Fibroblast of mammary gland (primary cell): ENCODE results near the gene MYBPH.

ENCODE experiments used
- DNase-seq: peaks from one replicate; pipeline ENCODE4 v3.0.0-alpha.2; 2010; ENCODE audit warnings: low read depth
- H3K4me3 ChIP-seq: 2 replicates; pipeline ENCODE4 v1.5.1; 2011; ENCODE audit warnings: low read depth, mild to moderate bottlenecking, low read length, moderate library complexity; ENCODE audit not compliant: control insufficient read depth
- CTCF ChIP-seq: conservative IDR thresholded peaks from 2 replicates; pipeline ENCODE4 v1.5.1; 2011; ENCODE audit warnings: low read depth, low read length, inconsistent platforms; ENCODE audit not compliant: control insufficient read depth, insufficient read depth

Gene MYBPH

DNA sequence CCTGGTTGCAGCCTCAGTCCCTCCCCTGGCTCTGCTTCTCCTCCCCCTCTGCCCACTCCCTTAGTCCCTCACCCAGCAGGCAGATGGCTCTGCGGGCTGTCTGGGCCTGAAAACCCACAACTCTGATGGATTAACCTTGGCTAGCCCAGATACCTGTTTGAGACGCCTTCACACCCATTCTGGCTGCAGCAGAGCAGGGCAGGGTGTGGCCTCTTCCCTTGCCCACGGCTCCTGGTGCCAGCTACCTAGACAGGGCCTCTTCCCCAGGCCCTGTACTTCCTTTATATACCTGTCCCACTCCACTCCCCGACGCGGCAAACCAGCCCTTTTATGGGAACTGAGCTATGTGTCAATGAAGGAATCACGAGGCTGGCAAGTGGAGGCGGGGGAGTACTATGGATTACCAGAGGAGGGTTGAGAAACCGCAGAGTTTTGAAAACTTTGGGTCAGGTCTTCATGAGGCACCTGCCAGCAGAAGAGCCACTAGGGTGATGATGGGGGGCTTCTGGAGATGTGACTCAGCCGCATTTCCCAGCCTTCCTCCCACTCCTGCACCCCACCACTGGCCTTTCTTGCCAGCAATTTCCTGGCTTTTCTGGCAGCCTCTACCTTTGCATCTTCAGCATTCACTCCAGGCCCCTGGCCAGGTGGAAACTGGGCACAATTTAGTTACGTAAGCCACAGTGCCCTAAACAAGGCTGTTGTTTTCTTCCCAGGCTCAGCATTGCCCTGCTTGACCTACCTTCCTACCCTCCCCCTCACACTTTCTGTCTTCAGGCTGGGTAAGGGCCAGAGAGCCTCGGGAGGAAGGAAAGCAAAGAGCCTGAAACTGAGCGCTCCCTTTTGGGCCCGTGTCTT lies 11.0 kb upstream of the MYBPH start, which contains the start of gene CHI3L1:
TSS of gene CHI3L1 (minus strand) at position 259 of the 858 bp plus-strand sequence. CDS start at position 178, 81 bp downstream.
- H3K4me3 ChIP-seq: no peak within 1 kb of the TSS
- no peak for TF ChIP-seq CTCF
- peak; percentile 58 for DNase-seq

- TF ChIP-seq CTCF: no peak
- DNase-seq: no peak
- H3K4me3 ChIP-seq: no peak overlapping the region
These were observed 10.4 kb upstream of the MYBPH start for GRCh38 chr1:203186091-203186445.

DNA sequence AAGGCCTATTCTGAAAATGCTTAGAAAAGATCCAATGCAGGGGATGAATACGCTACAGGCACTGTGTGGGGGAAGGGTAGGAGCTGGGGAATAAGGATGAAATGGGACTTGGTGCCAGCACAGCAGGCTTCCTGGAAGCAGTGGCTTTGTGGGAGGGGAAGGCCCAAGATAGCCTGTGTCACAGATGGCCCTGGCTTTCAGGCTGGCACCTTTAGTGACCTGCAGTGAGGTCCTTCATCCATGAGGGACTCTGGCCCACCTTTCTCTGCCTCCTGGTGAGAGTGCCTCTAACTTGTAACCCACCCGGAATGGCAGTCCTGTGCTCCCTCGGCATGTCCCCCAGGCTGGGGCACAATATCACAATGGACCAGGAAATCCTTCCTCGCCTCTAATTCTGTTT lies 10.0 kb upstream of the MYBPH start:
- no peak for DNase-seq
- no peak overlapping the region for H3K4me3 ChIP-seq
- TF ChIP-seq CTCF: no peak

DNA sequence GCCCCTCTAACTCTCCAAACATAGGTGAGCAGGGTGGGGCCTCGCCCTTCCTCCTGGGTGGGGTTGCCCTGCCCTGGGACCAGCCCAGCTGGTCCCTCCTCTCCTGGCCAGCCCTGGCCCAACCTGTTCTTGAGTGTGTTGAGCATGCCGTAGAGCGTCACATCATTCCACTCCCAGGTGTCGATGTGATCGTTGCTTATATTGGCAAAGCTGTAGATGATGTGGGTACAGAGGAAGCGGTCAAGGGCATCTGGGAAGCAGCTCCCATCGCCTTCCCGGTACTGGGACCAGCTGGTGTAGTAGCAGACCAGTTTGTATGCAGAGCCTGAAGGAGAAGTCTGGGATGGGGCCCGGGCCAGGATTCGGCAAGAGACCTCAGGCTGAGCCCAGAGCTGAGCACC lies 9.4 kb upstream of the MYBPH start:
- DNase-seq: no peak
- no peak for TF ChIP-seq CTCF
- no peak overlapping the region for H3K4me3 ChIP-seq

- no peak for DNase-seq
- TF ChIP-seq CTCF: no peak
- no peak overlapping the region for H3K4me3 ChIP-seq
These were observed 8.8 kb upstream of the MYBPH start for GRCh38 chr1:203184467-203184866.

DNA sequence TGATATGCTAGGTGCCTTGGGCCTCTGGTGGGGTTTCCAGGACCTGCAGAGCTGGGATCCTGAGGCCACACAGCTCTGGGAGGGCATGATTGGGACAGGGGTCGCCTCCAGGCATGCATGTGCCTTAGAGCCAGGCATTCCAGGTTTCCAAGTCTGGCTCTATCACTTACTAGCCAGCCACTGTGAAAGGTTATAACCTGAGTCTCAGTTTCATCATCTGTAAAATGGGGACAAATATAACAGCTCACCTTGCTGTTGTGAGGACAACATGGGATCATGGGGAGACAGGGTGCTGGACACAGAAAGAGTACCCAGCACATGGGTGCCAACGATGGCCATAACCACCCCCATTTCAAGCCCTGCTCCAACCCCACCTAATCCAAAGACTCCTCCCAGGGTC lies 8.2 kb upstream of the MYBPH start:
- TF ChIP-seq CTCF: no peak
- DNase-seq: no peak
- H3K4me3 ChIP-seq: no peak overlapping the region
